Measurements from ENCODE around the gene ADCY9.

DNA sequence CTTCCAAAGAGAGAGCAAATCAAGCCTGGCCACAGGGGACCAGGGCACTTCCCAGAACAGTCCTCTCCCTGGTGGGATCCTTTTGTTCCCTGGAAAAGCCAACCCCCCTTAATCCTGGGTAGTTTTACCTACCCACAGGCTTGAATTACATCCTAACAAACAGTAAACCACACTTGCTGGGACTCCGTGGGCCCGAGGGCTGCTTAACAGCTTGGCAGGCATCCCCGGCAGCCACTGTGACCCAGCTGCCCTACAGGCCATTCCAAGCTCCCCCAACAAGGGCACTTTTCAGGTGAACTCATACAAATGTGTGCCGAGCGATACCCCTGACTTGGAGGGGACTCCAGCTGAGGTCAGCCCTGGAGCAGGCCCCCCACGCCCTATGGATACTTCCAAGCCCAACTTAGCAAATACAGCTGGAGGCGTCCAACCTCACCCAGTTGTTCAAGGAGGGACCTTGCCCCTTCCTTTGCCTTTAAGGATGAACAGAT, 26.4 kb downstream of the ADCY9 start:
- TF ChIP-seq, protein P1, sequence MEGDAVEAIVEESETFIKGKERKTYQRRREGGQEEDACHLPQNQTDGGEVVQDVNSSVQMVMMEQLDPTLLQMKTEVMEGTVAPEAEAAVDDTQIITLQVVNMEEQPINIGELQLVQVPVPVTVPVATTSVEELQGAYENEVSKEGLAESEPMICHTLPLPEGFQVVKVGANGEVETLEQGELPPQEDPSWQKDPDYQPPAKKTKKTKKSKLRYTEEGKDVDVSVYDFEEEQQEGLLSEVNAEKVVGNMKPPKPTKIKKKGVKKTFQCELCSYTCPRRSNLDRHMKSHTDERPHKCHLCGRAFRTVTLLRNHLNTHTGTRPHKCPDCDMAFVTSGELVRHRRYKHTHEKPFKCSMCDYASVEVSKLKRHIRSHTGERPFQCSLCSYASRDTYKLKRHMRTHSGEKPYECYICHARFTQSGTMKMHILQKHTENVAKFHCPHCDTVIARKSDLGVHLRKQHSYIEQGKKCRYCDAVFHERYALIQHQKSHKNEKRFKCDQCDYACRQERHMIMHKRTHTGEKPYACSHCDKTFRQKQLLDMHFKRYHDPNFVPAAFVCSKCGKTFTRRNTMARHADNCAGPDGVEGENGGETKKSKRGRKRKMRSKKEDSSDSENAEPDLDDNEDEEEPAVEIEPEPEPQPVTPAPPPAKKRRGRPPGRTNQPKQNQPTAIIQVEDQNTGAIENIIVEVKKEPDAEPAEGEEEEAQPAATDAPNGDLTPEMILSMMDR (IDR thresholded peaks at IDR 0.05), result no peak
- no peak for TF ChIP-seq POLR2A (IDR thresholded peaks at IDR 0.05)
- no peak for TF ChIP-seq POLR2AphosphoS5 (IDR thresholded peaks at IDR 0.05)
